D721Med (cell line): ENCODE measurements around the gene GVQW3.
"Not testable (repeated sequence)": the region's sequence is repeated elsewhere in the genome, so short reads cannot be mapped to it uniquely, and the experiment has no call there.

Experiments used
- DNase-seq: peaks from one replicate; pipeline ENCODE4 v3.0.0; 2011; ENCODE audit warnings: low spot score; ENCODE audit not compliant: insufficient read length
- FAIRE-seq: peaks from 2 replicates; lab custom pipeline; 2011; peaks lifted over from hg19 to GRCh38; lab: Jason Lieb, UNC
- CTCF ChIP-seq: IDR thresholded peaks from 2 replicates; pipeline ENCODE4 v1.5.1; 2012; ENCODE audit warnings: mild to moderate bottlenecking, control low read depth; ENCODE audit not compliant: insufficient read depth; ENCODE audit errors: missing control alignments

GVQW3 gene

GRCh38 chr11:76395296-76395695 lies 14.2 kb downstream of the GVQW3 start:
- no peak for FAIRE-seq
- no peak for TF ChIP-seq CTCF
- no peak for DNase-seq

GRCh38 chr11:76397383-76397782 lies 16.3 kb downstream of the GVQW3 start:
- DNase-seq (no peak), FAIRE-seq (no peak)
- no peak for TF ChIP-seq CTCF

GRCh38 chr11:76400967-76401366 lies 19.8 kb downstream of the GVQW3 start:
- DNase-seq (no peak), FAIRE-seq (no peak)
- TF ChIP-seq CTCF, result no peak

GRCh38 chr11:76401484-76401883 lies 20.4 kb downstream of the GVQW3 start:
- not testable (repeated sequence) for DNase-seq, FAIRE-seq

- no peak for DNase-seq
- no peak for TF ChIP-seq CTCF
Observed at GRCh38 chr11:76406359-76406758, 25.2 kb downstream of the GVQW3 start.

GRCh38 chr11:76408171-76408965 lies 27.2 kb downstream of the GVQW3 start:
- DNase-seq (no peak), FAIRE-seq (no peak)
- no peak for TF ChIP-seq CTCF

More at GRCh38 chr11:76406359-76406758, 25.2 kb downstream of the GVQW3 start:
- no peak for FAIRE-seq

GRCh38 chr11:76410851-76411357 lies 29.8 kb downstream of the GVQW3 start:
- DNase-seq (no peak), FAIRE-seq (no peak)
- TF ChIP-seq CTCF, result no peak

GRCh38 chr11:76415073-76415472 lies 34.0 kb downstream of the GVQW3 start:
- TF ChIP-seq CTCF, result no peak

More at GRCh38 chr11:76415073-76415472, 34.0 kb downstream of the GVQW3 start:
- DNase-seq (no peak), FAIRE-seq (no peak)
